SJSA1 (cell line): ENCODE data around the gene AKAP13. TPM values are rescaled to one million over a fixed set of nuclear protein-coding genes. Genes with fewer than 3 reads are reported as not detected.

Source experiments
- DNase-seq, 2 experiments: peaks; one replicate each; pipeline ENCODE4 v3.0.0-alpha.2; 2015 to 2020; ENCODE audit warnings: low spot score in 2 of 2, low read depth in 1 of 2
- H3K27ac ChIP-seq: fragments of 250-450 bp; sonication (Bioruptor Pico); 2 replicates; pipeline ENCODE4 v1.5.1; 2020; ENCODE audit warnings: mild to moderate bottlenecking, moderate library complexity
- H3K27me3 ChIP-seq: fragments of 250-450 bp; sonication (Bioruptor Pico); replicated peaks from 2 replicates; pipeline ENCODE4 v1.5.1; 2020; ENCODE audit warnings: mild to moderate bottlenecking, moderate library complexity
- H3K36me3 ChIP-seq: fragments of 250-450 bp; sonication (Bioruptor Pico); 2 replicates; pipeline ENCODE4 v1.5.1; 2020; ENCODE audit warnings: mild to moderate bottlenecking
- H3K4me1 ChIP-seq: fragments of 250-450 bp; sonication (Bioruptor Pico); replicated peaks from 2 replicates; pipeline ENCODE4 v1.6.1; 2021; ENCODE audit warnings: mild to moderate bottlenecking
- H3K4me3 ChIP-seq: fragments of 250-450 bp; sonication (Bioruptor Pico); 2 replicates; pipeline ENCODE4 v1.5.1; 2020; ENCODE audit warnings: mild to moderate bottlenecking
- H3K9me3 ChIP-seq: fragments of 250-450 bp; sonication (Bioruptor Pico); replicated peaks from 2 replicates; pipeline ENCODE4 v1.5.1; 2020; ENCODE audit warnings: mild to moderate bottlenecking
- total RNA-seq: library from RNA; depleted of rRNA; stranded (reverse); fragments of >200 nt; shearing (Covaris generic); gene quantifications from 2 replicates; pipeline ENCODE4 v1.2.3, GENCODE V29; 2014

Gene AKAP13
- total RNA-seq, 1 experiment from 2014 or later = 65.4 TPM

DNA sequence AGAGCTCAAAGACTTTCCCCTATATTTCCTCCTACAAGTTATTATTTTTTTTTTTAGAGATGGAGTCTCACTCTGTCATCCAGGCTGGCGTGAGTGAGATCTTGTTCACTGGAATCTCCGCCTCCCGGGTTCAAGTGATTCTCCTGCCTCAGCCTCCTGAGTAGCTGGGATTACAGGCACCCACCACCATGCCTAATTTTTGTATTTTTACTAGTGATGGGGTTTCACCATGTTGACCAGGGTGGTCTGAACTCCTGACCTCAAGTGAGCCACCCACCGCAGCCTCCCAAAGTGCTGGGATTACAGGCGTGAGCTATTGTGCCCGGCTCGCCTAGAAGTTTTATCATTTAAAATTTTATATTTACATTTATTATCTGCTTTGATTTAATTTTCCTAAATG, 5.9 kb downstream of the AKAP13 start:
- Histone ChIP-seq H3K27me3 (no peaks in the 10 kb centered on the region), H3K4me1 (peaks cover 38% of the 10 kb centered on the region), H3K9me3 (no peaks in the 10 kb centered on the region), H3K36me3 (peaks cover 4% of the 10 kb centered on the region), H3K27ac (no peak overlapping the region), H3K4me3 (no peak overlapping the region)
- DNase-seq = no peak

DNA sequence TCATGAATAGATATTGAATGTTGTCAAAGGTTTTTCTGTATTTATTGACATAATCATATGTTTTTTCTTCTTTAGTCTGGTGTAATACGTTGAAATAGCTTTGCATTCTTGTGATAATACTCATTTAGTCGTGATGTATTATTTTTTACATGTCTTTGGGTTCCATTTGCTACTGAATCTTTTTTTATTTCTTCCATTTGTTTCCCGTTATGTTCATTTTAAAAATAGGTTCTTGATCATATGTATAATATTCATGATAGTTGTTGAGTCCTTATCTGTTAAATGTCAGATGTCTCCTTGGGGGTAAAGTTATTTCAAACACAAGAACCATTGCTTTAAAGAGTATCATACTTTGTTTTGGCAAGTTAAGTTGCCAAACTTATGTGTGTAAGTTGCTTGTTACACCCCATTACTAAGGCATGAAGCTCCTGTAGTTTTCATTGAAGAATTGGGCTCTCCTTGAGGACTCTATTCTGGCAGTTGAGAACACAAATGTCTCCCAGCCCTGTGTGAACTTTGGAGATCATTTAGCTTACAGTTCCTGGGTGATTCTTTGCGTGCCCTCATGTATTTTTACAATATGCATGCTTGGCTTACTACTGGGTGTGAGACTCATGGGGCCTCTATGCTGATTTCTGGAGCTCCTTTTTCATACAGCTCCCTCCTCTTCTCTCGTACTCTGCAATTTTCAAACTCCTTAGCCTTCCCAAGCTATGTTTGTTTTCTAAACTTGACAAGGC, 8.3 kb downstream of the AKAP13 start:
- Histone ChIP-seq H3K4me1 (peaks cover 28% of the 10 kb centered on the region), H3K27me3 (no peaks in the 10 kb centered on the region), H3K9me3 (no peaks in the 10 kb centered on the region), H3K27ac (no peak overlapping the region), H3K36me3 (no peaks in the 10 kb centered on the region), H3K4me3 (no peak overlapping the region)
- DNase-seq = no peak

DNA sequence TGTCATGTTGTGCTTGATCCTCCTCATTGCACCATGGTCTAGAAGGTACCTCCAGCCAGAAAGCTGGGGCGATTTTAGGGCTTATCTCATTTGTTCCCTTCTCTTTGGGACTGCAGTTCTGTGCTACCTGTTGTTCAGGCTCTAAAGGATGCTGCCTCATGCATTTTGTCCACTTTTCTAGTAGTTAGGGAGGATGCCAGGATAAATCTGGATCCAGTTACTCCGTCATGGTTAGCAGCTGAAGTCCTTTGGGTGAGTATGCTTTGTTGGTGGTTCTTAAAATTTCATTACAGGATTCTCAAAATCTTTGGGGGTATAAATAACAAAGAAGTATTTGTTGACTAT, 8.9 kb downstream of the AKAP13 start:
- Histone ChIP-seq H3K27me3 (no peaks in the 10 kb centered on the region), H3K4me1 (peaks cover 30% of the 10 kb centered on the region), H3K4me3 (no peak overlapping the region), H3K36me3 (no peaks in the 10 kb centered on the region), H3K9me3 (no peaks in the 10 kb centered on the region), H3K27ac (no peak overlapping the region)
- DNase-seq = no peak

DNA sequence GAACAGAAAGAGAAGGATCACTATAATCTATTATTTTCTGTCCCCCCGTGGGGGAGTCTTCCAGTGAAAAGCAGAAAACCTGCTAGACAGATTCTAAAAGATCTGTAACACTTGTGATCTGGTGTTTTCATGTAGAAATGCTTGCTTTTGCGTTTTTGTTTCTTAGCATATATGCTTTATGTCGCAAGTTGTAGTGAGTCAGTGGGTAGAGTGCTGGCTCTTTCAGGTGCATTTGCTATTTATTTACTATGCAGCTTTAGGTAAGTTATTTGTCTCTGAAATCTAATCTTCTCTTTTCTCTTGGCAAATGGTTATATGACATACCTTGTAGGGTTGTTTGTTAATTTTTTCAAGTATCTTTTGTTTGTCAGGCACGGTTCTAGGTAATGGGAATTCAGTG, 9.4 kb downstream of the AKAP13 start:
- Histone ChIP-seq H3K27ac (no peak overlapping the region), H3K4me1 (peaks cover 35% of the 10 kb centered on the region), H3K27me3 (no peaks in the 10 kb centered on the region), H3K4me3 (no peak overlapping the region), H3K9me3 (no peaks in the 10 kb centered on the region; the same call in 1 of the 2 replicates), H3K36me3 (no peaks in the 10 kb centered on the region)
- DNase-seq = no peak

- H3K36me3 ChIP-seq = no peaks in the 10 kb centered on the region
- no peaks in the 10 kb centered on the region; the same call in 1 of the 2 replicates for H3K9me3 ChIP-seq
- H3K27ac ChIP-seq = no peak overlapping the region
- peaks cover 21% of the 10 kb centered on the region for H3K4me1 ChIP-seq
- no peak overlapping the region for H3K4me3 ChIP-seq
- H3K27me3 ChIP-seq = no peaks in the 10 kb centered on the region
- no peak for DNase-seq
Observed at GRCh38 chr15:85393210-85393609, 12.8 kb downstream of the AKAP13 start.

DNA sequence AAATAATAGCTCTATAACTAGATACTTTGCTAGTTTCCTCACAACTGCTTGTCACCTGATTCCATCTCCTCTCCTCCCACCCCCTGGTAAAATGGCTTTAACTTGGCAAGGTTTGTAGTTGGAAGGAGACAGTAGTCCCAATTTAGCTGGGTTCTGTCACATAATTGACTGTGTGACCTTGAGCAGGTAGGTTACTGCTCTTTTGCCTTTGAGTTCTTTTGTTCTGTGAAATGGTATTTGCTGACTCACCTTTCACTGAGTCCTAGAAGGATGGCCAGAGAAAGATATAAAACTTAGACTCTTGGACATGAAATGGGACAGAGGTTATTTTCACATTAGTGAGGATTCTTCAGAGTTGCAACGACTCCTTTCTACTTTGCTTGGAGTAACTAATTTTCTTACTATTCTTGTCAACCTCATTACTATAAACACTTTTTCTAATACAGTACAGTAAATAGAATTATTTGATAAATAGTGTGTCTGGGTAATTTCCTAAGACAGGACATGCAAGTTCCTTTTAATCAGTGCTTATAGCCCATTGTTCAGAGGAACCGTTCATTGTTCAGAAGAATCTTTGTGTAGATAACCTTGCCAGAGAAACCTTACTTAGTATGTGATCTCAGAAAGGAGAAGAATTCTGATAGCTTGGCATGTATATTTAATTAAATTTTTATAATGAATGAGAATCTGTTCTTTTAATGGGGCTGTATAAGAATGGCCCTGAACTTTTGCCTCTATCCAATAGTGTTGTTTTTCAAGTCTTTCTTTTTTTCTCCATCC, 14.3 kb downstream of the AKAP13 start:
- Histone ChIP-seq H3K36me3 (no peaks in the 10 kb centered on the region), H3K4me1 (peaks cover 12% of the 10 kb centered on the region), H3K4me3 (no peak overlapping the region), H3K27ac (no peak overlapping the region), H3K9me3 (no peaks in the 10 kb centered on the region; the same call in 1 of the 2 replicates), H3K27me3 (no peaks in the 10 kb centered on the region)
- no peak for DNase-seq

- no peaks in the 10 kb centered on the region for H3K27me3 ChIP-seq
- no peak overlapping the region for H3K4me3 ChIP-seq
- H3K36me3 ChIP-seq = no peaks in the 10 kb centered on the region
- no peak for DNase-seq
- peaks cover 20% of the 10 kb centered on the region for H3K4me1 ChIP-seq
- no peaks in the 10 kb centered on the region; the same call in 1 of the 2 replicates for H3K9me3 ChIP-seq
- H3K27ac ChIP-seq = no peak overlapping the region
Observed at GRCh38 chr15:85396554-85396953, 16.2 kb downstream of the AKAP13 start.

DNA sequence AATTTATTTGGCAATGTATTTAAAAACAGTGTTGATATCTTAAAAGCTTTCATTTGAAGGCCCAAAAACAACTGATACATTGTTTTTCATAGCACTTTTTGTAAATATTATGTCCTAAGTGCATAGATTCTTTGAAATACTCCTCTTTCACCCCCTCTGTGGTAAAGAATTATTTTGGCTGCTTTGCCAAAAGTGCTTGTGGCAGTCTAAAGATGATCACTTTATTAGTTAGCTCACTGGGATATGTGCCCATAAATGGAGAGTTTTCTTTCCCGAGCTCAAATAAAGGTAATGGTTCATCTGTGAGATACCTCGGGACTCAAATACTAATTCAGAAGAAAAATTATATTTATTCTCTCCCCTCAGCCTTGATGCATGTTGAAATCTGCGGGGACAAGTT, 16.7 kb downstream of the AKAP13 start:
- H3K27ac ChIP-seq = no peak overlapping the region
- H3K4me1 ChIP-seq = peaks cover 26% of the 10 kb centered on the region
- no peaks in the 10 kb centered on the region; the same call in 1 of the 2 replicates for H3K9me3 ChIP-seq
- H3K4me3 ChIP-seq = no peak overlapping the region
- no peaks in the 10 kb centered on the region for H3K27me3 ChIP-seq
- DNase-seq = no peak
- H3K36me3 ChIP-seq = no peaks in the 10 kb centered on the region

- H3K27ac ChIP-seq = no peak overlapping the region
- H3K27me3 ChIP-seq = no peaks in the 10 kb centered on the region
- H3K4me3 ChIP-seq = no peak overlapping the region
- DNase-seq = no peak
- no peaks in the 10 kb centered on the region; the same call in 1 of the 2 replicates for H3K9me3 ChIP-seq
- peaks cover 33% of the 10 kb centered on the region for H3K4me1 ChIP-seq
- H3K36me3 ChIP-seq = no peaks in the 10 kb centered on the region
Observed at GRCh38 chr15:85397926-85398325, 17.5 kb downstream of the AKAP13 start.

DNA sequence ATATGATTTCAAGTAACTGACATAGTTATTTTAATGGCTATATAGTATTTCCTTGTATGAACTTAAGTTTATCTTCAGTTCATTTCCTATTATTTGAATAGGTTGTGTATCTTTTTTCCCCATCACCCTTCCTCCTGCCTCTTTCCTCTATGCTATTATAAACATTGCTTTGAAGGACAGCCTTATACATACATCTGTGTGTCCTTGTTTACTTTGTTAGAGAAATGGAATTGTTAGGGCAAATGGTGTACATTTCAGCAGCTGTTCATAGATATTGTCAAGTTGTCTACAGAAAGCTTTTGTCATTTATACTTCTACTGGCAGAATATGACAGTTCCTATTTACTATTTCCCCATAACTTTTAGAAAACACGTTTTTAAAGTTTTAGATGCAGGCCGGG, 18.4 kb downstream of the AKAP13 start:
- Histone ChIP-seq H3K4me3 (no peak overlapping the region), H3K27me3 (no peaks in the 10 kb centered on the region), H3K4me1 (peaks cover 42% of the 10 kb centered on the region), H3K36me3 (no peaks in the 10 kb centered on the region), H3K9me3 (no peaks in the 10 kb centered on the region; the same call in 1 of the 2 replicates), H3K27ac (no peak overlapping the region)
- DNase-seq = no peak

- Histone ChIP-seq H3K27me3 (no peaks in the 10 kb centered on the region), H3K4me3 (no peak overlapping the region), H3K4me1 (peaks cover 45% of the 10 kb centered on the region), H3K9me3 (no peaks in the 10 kb centered on the region; the same call in 1 of the 2 replicates), H3K36me3 (no peaks in the 10 kb centered on the region), H3K27ac (no peak overlapping the region)
- no peak for DNase-seq
Observed at GRCh38 chr15:85399627-85400026, 19.2 kb downstream of the AKAP13 start.

- no peak overlapping the region for H3K4me3 ChIP-seq
- H3K36me3 ChIP-seq = no peaks in the 10 kb centered on the region
- no peak for DNase-seq
- H3K9me3 ChIP-seq = no peaks in the 10 kb centered on the region
- peaks cover 46% of the 10 kb centered on the region for H3K4me1 ChIP-seq
- H3K27ac ChIP-seq = no peak overlapping the region
- H3K27me3 ChIP-seq = no peaks in the 10 kb centered on the region
Observed at GRCh38 chr15:85400606-85401005, 20.2 kb downstream of the AKAP13 start.

- H3K36me3 ChIP-seq = no peaks in the 10 kb centered on the region
- no peaks in the 10 kb centered on the region for H3K9me3 ChIP-seq
- no peaks in the 10 kb centered on the region for H3K27me3 ChIP-seq
- peaks cover 52% of the 10 kb centered on the region for H3K4me1 ChIP-seq
- DNase-seq = no peak
- peak overlapping the region; percentile 62 for H3K27ac ChIP-seq
- H3K4me3 ChIP-seq = no peak overlapping the region
Observed at GRCh38 chr15:85401108-85401774, 20.8 kb downstream of the AKAP13 start.
